HEK293 (cell line): ENCODE results near the gene MPEG1.

Experiments
- CTCF ChIA-PET: fragments of 350-600 bp; formaldehyde crosslinking; extraction: SDS; loops from one replicate; lab custom pipeline; 2021; ENCODE audit warnings: antibody characterized with exemption; lab: Yijun Ruan, JAX
- POLR2A ChIA-PET: fragments of 300-600 bp; formaldehyde crosslinking; extraction: SDS; loops from one replicate; lab custom pipeline; 2020; ENCODE audit warnings: antibody characterized with exemption, inconsistent platforms; lab: Yijun Ruan, JAX
- H3K27ac ChIP-seq: fragments of 200-500 bp; sonication (Bioruptor generic); 2 replicates; pipeline ENCODE4 v1.5.1; 2014; ENCODE audit warnings: low read depth, low read length, control low read depth, inconsistent platforms; ENCODE audit errors: extremely low read depth
- H3K36me3 ChIP-seq, 2 experiments: fragments of 200-500 bp in 1 of 2; sonication (Bioruptor generic) in 1 of 2; 1 replicate in 1 of 2; 2 replicates in 1 of 2; pipeline ENCODE4 v1.5.1; 2014 to 2017; ENCODE audit warnings: inconsistent platforms in 2 of 2, low read length in 2 of 2; ENCODE audit not compliant: control insufficient read depth in 2 of 2, insufficient read depth in 1 of 2
- H3K4me1 ChIP-seq: fragments of 200-500 bp; sonication (Bioruptor generic); 2 replicates; pipeline ENCODE4 v1.5.1; 2014; ENCODE audit warnings: mild to moderate bottlenecking, low read length, inconsistent platforms; ENCODE audit not compliant: control insufficient read depth, insufficient read depth
- H3K4me3 ChIP-seq: 2 replicates; pipeline ENCODE4 v1.5.1; 2011; ENCODE audit warnings: low read depth, mild to moderate bottlenecking, control low read depth, low read length, moderate library complexity
- H3K9me3 ChIP-seq: fragments of 200-500 bp; sonication (Bioruptor generic); 2 replicates; pipeline ENCODE4 v1.5.1; 2014; ENCODE audit warnings: low read depth, low read length, inconsistent platforms; ENCODE audit not compliant: control insufficient read depth, insufficient read depth
- EGR2 ChIP-seq: fragments of 450-650 bp; formaldehyde crosslinking; IDR thresholded peaks from 2 replicates; pipeline ENCODE4 v1.5.1; 2016; ENCODE audit warnings: low read depth, missing biosample characterization, missing genetic modification characterization
- GLIS2 ChIP-seq: fragments of 450-650 bp; formaldehyde crosslinking; IDR thresholded peaks from 2 replicates; pipeline ENCODE4 v1.5.1; 2016; ENCODE audit warnings: missing biosample characterization, missing genetic modification characterization
- MYNN ChIP-seq: fragments of 450-650 bp; formaldehyde crosslinking; IDR thresholded peaks from 2 replicates; pipeline ENCODE4 v1.5.1; 2016; ENCODE audit warnings: missing biosample characterization, missing genetic modification characterization, borderline replicate concordance
- RBAK ChIP-seq: fragments of 450-650 bp; formaldehyde crosslinking; IDR thresholded peaks from 2 replicates; pipeline ENCODE4 v1.5.1; 2016; ENCODE audit warnings: missing biosample characterization, missing genetic modification characterization
- SALL2 ChIP-seq: fragments of 450-650 bp; formaldehyde crosslinking; IDR thresholded peaks from 2 replicates; pipeline ENCODE4 v1.5.0; 2017; ENCODE audit warnings: missing biosample characterization, mild to moderate bottlenecking, missing genetic modification characterization, borderline replicate concordance
- ZBTB8A ChIP-seq: fragments of 450-650 bp; formaldehyde crosslinking; IDR thresholded peaks from 2 replicates; pipeline ENCODE4 v1.5.1; 2016; ENCODE audit warnings: missing biosample characterization, missing genetic modification characterization
- ZIC2 ChIP-seq: fragments of 450-650 bp; formaldehyde crosslinking; IDR thresholded peaks from 2 replicates; pipeline ENCODE4 v1.5.1; 2016; ENCODE audit warnings: missing biosample characterization, missing genetic modification characterization
- ZNF140 ChIP-seq: fragments of 450-650 bp; formaldehyde crosslinking; IDR thresholded peaks from 2 replicates; pipeline ENCODE4 v1.5.1; 2016; ENCODE audit warnings: missing biosample characterization, missing genetic modification characterization
- ZNF214 ChIP-seq: fragments of 450-650 bp; formaldehyde crosslinking; IDR thresholded peaks from 2 replicates; pipeline ENCODE4 v1.5.1; 2017; ENCODE audit warnings: missing biosample characterization, mild to moderate bottlenecking, missing genetic modification characterization, borderline replicate concordance
- ZNF221 ChIP-seq: fragments of 450-650 bp; formaldehyde crosslinking; IDR thresholded peaks from 2 replicates; pipeline ENCODE4 v1.5.1; 2017; ENCODE audit warnings: missing biosample characterization, missing genetic modification characterization, borderline replicate concordance
- ZNF23 ChIP-seq: fragments of 450-650 bp; formaldehyde crosslinking; IDR thresholded peaks from 2 replicates; pipeline ENCODE4 v1.5.1; 2016; ENCODE audit warnings: missing biosample characterization, missing genetic modification characterization, borderline replicate concordance
- ZNF335 ChIP-seq: fragments of 450-650 bp; formaldehyde crosslinking; conservative IDR thresholded peaks from 2 replicates; pipeline ENCODE4 v1.5.1; 2016; ENCODE audit warnings: missing biosample characterization, missing genetic modification characterization
- ZNF362 ChIP-seq: fragments of 450-650 bp; formaldehyde crosslinking; IDR thresholded peaks from 2 replicates; pipeline ENCODE4 v1.5.1; 2016; ENCODE audit warnings: missing biosample characterization, missing genetic modification characterization
- ZNF449 ChIP-seq: fragments of 450-650 bp; formaldehyde crosslinking; IDR thresholded peaks from 2 replicates; pipeline ENCODE4 v1.5.1; 2017; ENCODE audit warnings: missing biosample characterization, mild to moderate bottlenecking, missing genetic modification characterization, moderate library complexity
- ZNF514 ChIP-seq: fragments of 450-650 bp; formaldehyde crosslinking; IDR thresholded peaks from 2 replicates; pipeline ENCODE4 v1.5.1; 2016; ENCODE audit warnings: missing biosample characterization, missing genetic modification characterization
- ZNF558 ChIP-seq: fragments of 450-650 bp; formaldehyde crosslinking; IDR thresholded peaks from 2 replicates; pipeline ENCODE4 v1.5.1; 2016; ENCODE audit warnings: missing biosample characterization, missing genetic modification characterization
- ZNF585B ChIP-seq: fragments of 450-650 bp; formaldehyde crosslinking; IDR thresholded peaks from 2 replicates; pipeline ENCODE4 v1.5.1; 2016; ENCODE audit warnings: missing biosample characterization, missing genetic modification characterization
- ZNF621 ChIP-seq: fragments of 450-650 bp; formaldehyde crosslinking; IDR thresholded peaks from 2 replicates; pipeline ENCODE4 v1.5.1; 2017; ENCODE audit warnings: missing biosample characterization, missing genetic modification characterization
- ZNF624 ChIP-seq: fragments of 450-650 bp; formaldehyde crosslinking; IDR thresholded peaks from 2 replicates; pipeline ENCODE4 v1.5.1; 2017; ENCODE audit warnings: missing biosample characterization, missing genetic modification characterization
- ZNF670 ChIP-seq: fragments of 450-650 bp; formaldehyde crosslinking; IDR thresholded peaks from 2 replicates; pipeline ENCODE4 v1.5.1; 2016; ENCODE audit warnings: missing biosample characterization, missing genetic modification characterization, low read depth
- TF ChIP-seq, protein P1 (sequence below): fragments of 450-650 bp; formaldehyde crosslinking; conservative IDR thresholded peaks from 2 replicates; pipeline ENCODE4 v1.5.1; 2016; ENCODE audit warnings: low read depth, missing biosample characterization, missing genetic modification characterization
- TF ChIP-seq, protein P2 (sequence below): fragments of 450-650 bp; formaldehyde crosslinking; IDR thresholded peaks from 2 replicates; pipeline ENCODE4 v1.5.1; 2016; ENCODE audit warnings: missing biosample characterization, missing genetic modification characterization

Gene MPEG1

DNA sequence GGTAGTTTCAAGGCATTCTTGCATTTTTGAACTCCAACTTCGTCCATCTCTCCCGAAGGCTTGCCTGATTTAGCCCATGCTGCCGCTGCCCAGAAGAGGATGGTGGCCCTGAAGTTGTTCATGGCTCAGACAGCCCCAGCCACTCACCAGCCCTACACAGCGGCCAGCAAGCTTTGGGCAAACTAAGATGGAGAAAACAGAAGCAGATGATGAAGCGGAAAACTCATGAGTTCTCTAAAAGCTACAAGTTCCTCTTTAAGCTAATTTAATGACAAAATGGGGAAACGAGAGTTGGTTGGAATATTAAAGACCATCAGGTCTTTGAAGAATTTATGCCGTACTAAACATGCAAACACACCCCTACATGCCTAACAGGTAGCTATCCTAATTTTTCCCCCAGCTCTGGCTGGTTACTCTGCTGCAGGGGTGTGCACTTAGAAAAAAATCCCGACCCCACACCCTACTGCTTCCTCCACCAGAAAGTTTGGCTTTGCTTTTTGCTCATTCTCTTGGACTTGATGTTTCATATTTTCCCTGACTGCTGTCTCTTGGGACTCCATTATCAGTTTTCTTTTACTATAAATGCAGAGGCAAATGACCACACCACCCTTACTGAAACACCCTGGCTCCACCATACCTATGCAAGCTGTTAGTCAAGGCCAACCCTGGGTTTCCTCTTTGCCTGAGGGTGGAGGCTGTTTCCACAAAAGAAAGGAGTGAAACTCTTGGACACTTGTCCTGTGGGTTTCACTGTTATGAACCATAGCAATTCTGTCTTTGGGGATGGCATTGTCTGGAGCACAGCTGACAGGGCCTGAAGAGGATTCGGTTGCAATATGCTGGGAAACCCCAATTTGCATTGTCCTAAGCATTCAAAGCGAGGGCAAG is at the start of gene MPEG1:
Gene MPEG1 (minus strand): TSS at position 184 of the 888 bp plus-strand sequence. CDS start 62 bp downstream, at position 122.
- ChIA-PET CTCF (interaction anchor here (1.2 kb wide), 1 partner anchor 41 kb away, joined by 3 read pairs; the partner anchor contains the start of gene DTX4), POLR2A (no interaction called here)
- TF ChIP-seq ZNF670 (tag by site-specific recombination), result no peak
- TF ChIP-seq ZNF624 (tag by site-specific recombination), result no peak
- no peak for TF ChIP-seq MYNN (tag by site-specific recombination)
- TF ChIP-seq, protein P1, sequence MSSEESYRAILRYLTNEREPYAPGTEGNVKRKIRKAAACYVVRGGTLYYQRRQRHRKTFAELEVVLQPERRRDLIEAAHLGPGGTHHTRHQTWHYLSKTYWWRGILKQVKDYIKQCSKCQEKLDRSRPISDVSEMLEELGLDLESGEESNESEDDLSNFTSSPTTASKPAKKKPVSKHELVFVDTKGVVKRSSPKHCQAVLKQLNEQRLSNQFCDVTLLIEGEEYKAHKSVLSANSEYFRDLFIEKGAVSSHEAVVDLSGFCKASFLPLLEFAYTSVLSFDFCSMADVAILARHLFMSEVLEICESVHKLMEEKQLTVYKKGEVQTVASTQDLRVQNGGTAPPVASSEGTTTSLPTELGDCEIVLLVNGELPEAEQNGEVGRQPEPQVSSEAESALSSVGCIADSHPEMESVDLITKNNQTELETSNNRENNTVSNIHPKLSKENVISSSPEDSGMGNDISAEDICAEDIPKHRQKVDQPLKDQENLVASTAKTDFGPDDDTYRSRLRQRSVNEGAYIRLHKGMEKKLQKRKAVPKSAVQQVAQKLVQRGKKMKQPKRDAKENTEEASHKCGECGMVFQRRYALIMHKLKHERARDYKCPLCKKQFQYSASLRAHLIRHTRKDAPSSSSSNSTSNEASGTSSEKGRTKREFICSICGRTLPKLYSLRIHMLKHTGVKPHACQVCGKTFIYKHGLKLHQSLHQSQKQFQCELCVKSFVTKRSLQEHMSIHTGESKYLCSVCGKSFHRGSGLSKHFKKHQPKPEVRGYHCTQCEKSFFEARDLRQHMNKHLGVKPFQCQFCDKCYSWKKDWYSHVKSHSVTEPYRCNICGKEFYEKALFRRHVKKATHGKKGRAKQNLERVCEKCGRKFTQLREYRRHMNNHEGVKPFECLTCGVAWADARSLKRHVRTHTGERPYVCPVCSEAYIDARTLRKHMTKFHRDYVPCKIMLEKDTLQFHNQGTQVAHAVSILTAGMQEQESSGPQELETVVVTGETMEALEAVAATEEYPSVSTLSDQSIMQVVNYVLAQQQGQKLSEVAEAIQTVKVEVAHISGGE (tag by site-specific recombination), result no peak
- TF ChIP-seq, protein P2, sequence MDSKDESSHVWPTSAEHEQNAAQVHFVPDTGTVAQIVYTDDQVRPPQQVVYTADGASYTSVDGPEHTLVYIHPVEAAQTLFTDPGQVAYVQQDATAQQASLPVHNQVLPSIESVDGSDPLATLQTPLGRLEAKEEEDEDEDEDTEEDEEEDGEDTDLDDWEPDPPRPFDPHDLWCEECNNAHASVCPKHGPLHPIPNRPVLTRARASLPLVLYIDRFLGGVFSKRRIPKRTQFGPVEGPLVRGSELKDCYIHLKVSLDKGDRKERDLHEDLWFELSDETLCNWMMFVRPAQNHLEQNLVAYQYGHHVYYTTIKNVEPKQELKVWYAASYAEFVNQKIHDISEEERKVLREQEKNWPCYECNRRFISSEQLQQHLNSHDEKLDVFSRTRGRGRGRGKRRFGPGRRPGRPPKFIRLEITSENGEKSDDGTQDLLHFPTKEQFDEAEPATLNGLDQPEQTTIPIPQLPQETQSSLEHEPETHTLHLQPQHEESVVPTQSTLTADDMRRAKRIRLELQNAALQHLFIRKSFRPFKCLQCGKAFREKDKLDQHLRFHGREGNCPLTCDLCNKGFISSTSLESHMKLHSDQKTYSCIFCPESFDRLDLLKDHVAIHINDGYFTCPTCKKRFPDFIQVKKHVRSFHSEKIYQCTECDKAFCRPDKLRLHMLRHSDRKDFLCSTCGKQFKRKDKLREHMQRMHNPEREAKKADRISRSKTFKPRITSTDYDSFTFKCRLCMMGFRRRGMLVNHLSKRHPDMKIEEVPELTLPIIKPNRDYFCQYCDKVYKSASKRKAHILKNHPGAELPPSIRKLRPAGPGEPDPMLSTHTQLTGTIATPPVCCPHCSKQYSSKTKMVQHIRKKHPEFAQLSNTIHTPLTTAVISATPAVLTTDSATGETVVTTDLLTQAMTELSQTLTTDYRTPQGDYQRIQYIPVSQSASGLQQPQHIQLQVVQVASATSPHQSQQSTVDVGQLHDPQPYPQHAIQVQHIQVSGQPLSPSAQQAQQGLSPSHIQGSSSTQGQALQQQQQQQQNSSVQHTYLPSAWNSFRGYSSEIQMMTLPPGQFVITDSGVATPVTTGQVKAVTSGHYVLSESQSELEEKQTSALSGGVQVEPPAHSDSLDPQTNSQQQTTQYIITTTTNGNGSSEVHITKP, result no peak
- no peak for TF ChIP-seq ZNF23 (tag by site-specific recombination)
- no peak for TF ChIP-seq ZNF558 (tag by site-specific recombination)
- TF ChIP-seq ZBTB8A (tag by site-specific recombination), result no peak
- TF ChIP-seq ZNF514 (tag by site-specific recombination), result no peak
- no peak for TF ChIP-seq ZIC2 (tag by site-specific recombination)
- TF ChIP-seq ZNF621 (tag by site-specific recombination), result no peak
- no peak within 1 kb of the TSS for H3K27ac ChIP-seq
- H3K9me3 ChIP-seq, result no peaks in the 10 kb centered on the region
- H3K4me1 ChIP-seq, result no peaks in the 10 kb centered on the region
- H3K36me3 ChIP-seq, result no peaks in the 10 kb centered on the region
- H3K4me3 ChIP-seq, result no peak within 1 kb of the TSS

DNA sequence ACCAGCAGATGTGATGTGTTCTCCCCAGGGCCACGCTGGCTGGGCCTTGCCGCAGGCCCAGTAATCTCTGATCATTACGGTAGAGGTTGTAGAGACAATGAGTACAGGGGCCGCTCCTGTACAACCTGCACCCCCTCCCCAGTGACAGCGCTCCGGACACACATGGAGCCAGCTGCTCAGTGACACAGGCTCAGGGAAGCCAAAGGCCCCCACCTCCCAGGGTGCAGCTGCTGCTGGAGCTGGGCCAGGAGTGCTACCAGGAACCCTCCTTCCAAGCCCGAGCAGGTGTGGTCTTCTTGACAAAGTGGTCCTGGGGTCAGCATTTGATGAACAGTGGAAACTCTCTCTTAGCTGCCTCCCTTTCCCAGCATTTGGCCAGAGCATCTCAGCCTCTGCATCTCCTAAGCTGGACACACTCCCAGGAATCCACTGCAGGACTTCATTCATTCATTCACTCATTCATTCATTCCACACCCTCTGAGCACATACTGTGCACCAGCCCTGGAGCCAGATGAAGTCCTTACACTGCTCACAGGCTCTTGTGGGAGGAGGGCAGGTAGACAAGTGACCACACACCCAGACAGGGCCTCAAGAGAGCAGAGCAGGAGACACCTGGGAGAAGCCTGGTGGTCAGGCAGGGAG is 49.6 kb upstream of the MPEG1 start:
- CTCF ChIA-PET, result interaction anchor here (0.6 kb wide), 1 partner anchor 657 kb away, joined by 3 read pairs; no protein-coding TSS in a partner anchor
- Histone ChIP-seq H3K9me3 (no peaks in the 10 kb centered on the region), H3K4me3 (no peak overlapping the region), H3K4me1 (no peaks in the 10 kb centered on the region), H3K27ac (no peak overlapping the region), H3K36me3 (no peaks in the 10 kb centered on the region)
- POLR2A ChIA-PET, result no interaction called here
- TF ChIP-seq SALL2 (tag by site-specific recombination) (no peak), ZNF449 (tag by site-specific recombination) (no peak), EGR2 (no peak), RBAK (tag by site-specific recombination) (no peak), ZNF221 (no peak), ZNF214 (no peak), ZNF362 (tag by site-specific recombination) (no peak), GLIS2 (tag by site-specific recombination) (no peak), ZNF585B (tag by site-specific recombination) (no peak), ZNF335 (tag by site-specific recombination) (no peak), ZNF140 (no peak)
